Natural killer cell (primary cell): ENCODE measurements around the gene RPN2. TPM values are rescaled to one million over a fixed set of nuclear protein-coding genes. Genes with fewer than 3 reads are reported as not detected.

Experiments
- ATAC-seq, 3 donors: fragments of 150-1000 bp in 2 of 3; fragments of 200-7000 bp in 1 of 3; cut with Tn5 transposase; 1 replicate in 1 of 3; 2 replicates in 2 of 3; pipeline ENCODE4 v1.10.0; 2021; ENCODE audit warnings: mild to moderate bottlenecking in 2 of 3, moderate library complexity in 2 of 3
- DNase-seq, 2 donors: peaks; one replicate each; pipeline versions ENCODE4 v3.0.0 to v3.0.0-alpha.2; 2013 to 2021; ENCODE audit warnings: mixed read lengths in 1 of 2
- H3K27ac ChIP-seq: one replicate; pipeline ENCODE4 v1.5.1; 2013; ENCODE audit warnings: mild to moderate bottlenecking, low read length
- H3K27me3 ChIP-seq: one replicate; pipeline ENCODE4 v1.6.1; 2013; ENCODE audit warnings: low read length; ENCODE audit not compliant: control insufficient read depth, insufficient read depth
- H3K36me3 ChIP-seq: one replicate; pipeline ENCODE4 v1.6.1; 2013; ENCODE audit warnings: low read length; ENCODE audit not compliant: control insufficient read depth, insufficient read depth
- H3K4me1 ChIP-seq: one replicate; pipeline ENCODE4 v1.6.1; 2013; ENCODE audit warnings: low read length; ENCODE audit not compliant: control insufficient read depth, insufficient read depth
- H3K4me3 ChIP-seq: one replicate; pipeline ENCODE4 v1.5.1; 2013; ENCODE audit warnings: low read length
- H3K9me3 ChIP-seq: one replicate; pipeline ENCODE4 v1.6.1; 2013; ENCODE audit warnings: low read length; ENCODE audit not compliant: control insufficient read depth, insufficient read depth
- H3K27ac Mint-ChIP-seq, 2 donors: one replicate each; pipeline ENCODE4 v1.8.0; 2022; ENCODE audit warnings: mild to moderate bottlenecking in 2 of 2, mixed read lengths in 2 of 2, moderate library complexity in 1 of 2
- H3K27me3 Mint-ChIP-seq, 2 donors: one replicate each; pipeline ENCODE4 v1.8.0; 2022; ENCODE audit warnings: low read depth in 2 of 2, mixed read lengths in 2 of 2
- H3K36me3 Mint-ChIP-seq: one replicate; pipeline ENCODE4 v1.8.0; 2022; ENCODE audit warnings: mixed read lengths
- H3K4me1 Mint-ChIP-seq, 2 donors: one replicate each; pipeline ENCODE4 v1.8.0; 2022; ENCODE audit warnings: mixed read lengths in 2 of 2
- H3K4me3 Mint-ChIP-seq: one replicate; pipeline ENCODE4 v1.8.0; 2022; ENCODE audit warnings: mild to moderate bottlenecking, moderate library complexity, mixed read lengths
- H3K9me3 Mint-ChIP-seq, 2 donors: one replicate each; pipeline ENCODE4 v1.8.0; 2022; ENCODE audit warnings: mixed read lengths in 2 of 2
- WGBS: methylation state at CpG from one replicate; pipeline ENCODE4 v1.1.7; 2013; ENCODE audit warnings: missing lambda C conversion rate; ENCODE audit not compliant: insufficient coverage; 5-methylcytosine and 5-hydroxymethylcytosine counted together
- intact Hi-C: fragments of 100-400 bp; cut with micrococcal nuclease; formaldehyde crosslinking; loops from one replicate; pipeline ENCODE4 v1.14.2; 2022
- total RNA-seq, 4 donors: library from RNA; stranded (reverse); fragments of 120-200 nt in 1 of 4; gene quantifications; one replicate each; pipeline versions ENCODE4 v1.2.3 to v1.2.4, GENCODE V29; 2013 to 2022
- TF ChIP-seq, protein P1 (sequence below): fragments of 200-600 bp; IDR thresholded peaks from one replicate; pipeline ENCODE4 v1.8.0; 2022; ENCODE audit warnings: antibody characterized with exemption

The RPN2 gene
- total RNA-seq, 3 donors from 2014 or later (not counting 1 experiment from before 2014, with no cell fraction given) = 124 to 136 (median 125) TPM

DNA sequence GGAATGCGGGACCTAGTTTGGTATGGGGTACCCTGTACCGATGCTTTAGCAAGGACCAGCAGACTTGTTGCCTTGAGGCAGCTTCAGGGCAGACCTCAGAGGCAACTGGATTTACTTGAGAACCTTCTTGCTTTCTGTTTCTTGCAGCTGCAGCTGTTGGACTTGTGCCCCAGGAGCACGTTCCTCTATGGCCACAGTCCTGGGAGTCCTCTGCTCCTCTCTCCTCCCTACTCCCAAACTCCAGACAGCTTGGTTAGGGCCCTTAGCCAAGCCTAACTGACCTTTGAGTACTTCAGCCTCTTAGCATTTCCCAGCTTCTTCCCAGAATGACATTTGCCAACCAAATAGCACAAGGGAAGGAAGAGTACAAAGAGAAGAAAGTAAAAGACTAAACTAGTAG, 47.8 kb downstream of the RPN2 start:
- Mint-ChIP-seq H3K9me3 (no peaks in the 10 kb centered on the region), H3K36me3 (peaks cover 51% of the 10 kb centered on the region), H3K27ac (no peak overlapping the region), H3K27me3 (no peaks in the 10 kb centered on the region), H3K4me3 (no peak overlapping the region), H3K4me1 (peaks cover 6 to 7% of the 10 kb centered on the region in 2 donors)
- Histone ChIP-seq H3K4me3 (no peak overlapping the region), H3K27ac (no peak overlapping the region), H3K4me1 (no peaks in the 10 kb centered on the region), H3K27me3 (no peaks in the 10 kb centered on the region), H3K36me3 (peaks cover 91% of the 10 kb centered on the region), H3K9me3 (no peaks in the 10 kb centered on the region)
- TF ChIP-seq, protein P1, sequence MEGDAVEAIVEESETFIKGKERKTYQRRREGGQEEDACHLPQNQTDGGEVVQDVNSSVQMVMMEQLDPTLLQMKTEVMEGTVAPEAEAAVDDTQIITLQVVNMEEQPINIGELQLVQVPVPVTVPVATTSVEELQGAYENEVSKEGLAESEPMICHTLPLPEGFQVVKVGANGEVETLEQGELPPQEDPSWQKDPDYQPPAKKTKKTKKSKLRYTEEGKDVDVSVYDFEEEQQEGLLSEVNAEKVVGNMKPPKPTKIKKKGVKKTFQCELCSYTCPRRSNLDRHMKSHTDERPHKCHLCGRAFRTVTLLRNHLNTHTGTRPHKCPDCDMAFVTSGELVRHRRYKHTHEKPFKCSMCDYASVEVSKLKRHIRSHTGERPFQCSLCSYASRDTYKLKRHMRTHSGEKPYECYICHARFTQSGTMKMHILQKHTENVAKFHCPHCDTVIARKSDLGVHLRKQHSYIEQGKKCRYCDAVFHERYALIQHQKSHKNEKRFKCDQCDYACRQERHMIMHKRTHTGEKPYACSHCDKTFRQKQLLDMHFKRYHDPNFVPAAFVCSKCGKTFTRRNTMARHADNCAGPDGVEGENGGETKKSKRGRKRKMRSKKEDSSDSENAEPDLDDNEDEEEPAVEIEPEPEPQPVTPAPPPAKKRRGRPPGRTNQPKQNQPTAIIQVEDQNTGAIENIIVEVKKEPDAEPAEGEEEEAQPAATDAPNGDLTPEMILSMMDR = no peak
- intact Hi-C loops = no loop called here
- 99% methylated on average over 3 of the region's 3 CpGs for WGBS
- ATAC-seq = no peak
- no peak for DNase-seq

DNA sequence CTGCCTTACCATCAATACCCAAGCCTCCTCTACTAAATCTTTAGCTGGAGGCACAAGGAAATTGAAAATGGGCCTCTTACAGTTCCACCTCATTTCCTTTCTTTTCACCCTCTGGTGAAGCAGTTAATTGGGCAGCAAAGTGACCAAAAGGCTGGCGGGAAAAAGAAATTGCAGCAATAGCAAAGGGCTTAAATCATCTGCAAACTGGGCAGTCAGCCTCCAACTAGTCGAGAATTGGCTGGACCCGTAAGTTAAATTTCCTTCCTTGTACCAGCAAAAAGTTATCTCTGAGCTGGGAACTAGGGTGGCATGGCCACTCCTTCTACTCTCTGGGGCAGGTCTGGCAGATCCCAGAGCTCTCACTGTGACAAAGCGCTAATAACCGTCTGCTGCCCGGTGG, 49.0 kb downstream of the RPN2 start:
- Mint-ChIP-seq H3K9me3 (no peaks in the 10 kb centered on the region), H3K36me3 (peaks cover 61% of the 10 kb centered on the region)
- no peak for ATAC-seq

DNA sequence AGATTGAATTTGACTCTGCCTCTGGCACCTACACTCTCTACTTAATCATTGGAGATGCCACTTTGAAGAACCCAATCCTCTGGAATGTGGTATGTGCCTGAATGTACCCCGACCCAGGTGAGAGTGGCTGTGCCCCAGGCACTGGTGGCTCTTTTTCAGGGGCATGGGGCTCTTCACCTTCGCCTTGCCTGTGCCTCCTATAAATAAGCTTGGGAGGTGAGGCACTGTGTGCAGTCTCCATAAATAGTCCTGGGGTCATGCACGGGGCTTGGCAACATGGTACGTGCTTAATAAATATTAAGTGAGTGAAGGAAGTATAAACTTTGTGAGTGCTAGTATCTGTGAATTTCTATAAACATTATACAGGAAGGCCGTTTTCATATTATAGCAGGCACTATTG, 49.5 kb downstream of the RPN2 start:
- Mint-ChIP-seq H3K4me3 (no peak overlapping the region), H3K27me3 (no peaks in the 10 kb centered on the region), H3K27ac (peak overlapping the region in 1 of 2 donors; percentile 9), H3K36me3 (peaks cover 57% of the 10 kb centered on the region), H3K4me1 (peaks cover 6 to 7% of the 10 kb centered on the region in 2 donors), H3K9me3 (no peaks in the 10 kb centered on the region)
- no peaks in the 10 kb centered on the region for H3K9me3 ChIP-seq
- DNase-seq (no peak), ATAC-seq (no peak)
- no peak overlapping the region for H3K27ac ChIP-seq
- H3K4me1 ChIP-seq = no peaks in the 10 kb centered on the region
- H3K36me3 ChIP-seq = peaks cover 95% of the 10 kb centered on the region
- intact Hi-C loops = no loop called here
- no peak overlapping the region for H3K4me3 ChIP-seq
- WGBS = 98% methylated on average over 4 of the region's 5 CpGs
- no peaks in the 10 kb centered on the region for H3K27me3 ChIP-seq
- TF ChIP-seq, protein P1 = no peak

More for the DNA sequence above, 49.0 kb downstream of the RPN2 start:
- Mint-ChIP-seq H3K4me3 (no peak overlapping the region), H3K4me1 (peaks cover 6 to 7% of the 10 kb centered on the region in 2 donors), H3K27me3 (no peaks in the 10 kb centered on the region), H3K27ac (no peak overlapping the region)
- Histone ChIP-seq H3K4me1 (no peaks in the 10 kb centered on the region), H3K27ac (no peak overlapping the region), H3K4me3 (no peak overlapping the region), H3K9me3 (no peaks in the 10 kb centered on the region), H3K36me3 (peaks cover 94% of the 10 kb centered on the region), H3K27me3 (no peaks in the 10 kb centered on the region)
- intact Hi-C loops = no loop called here
- DNase-seq = no peak
- TF ChIP-seq, protein P1 = no peak
- WGBS = 97% methylated on average over 6 of the region's 6 CpGs

DNA sequence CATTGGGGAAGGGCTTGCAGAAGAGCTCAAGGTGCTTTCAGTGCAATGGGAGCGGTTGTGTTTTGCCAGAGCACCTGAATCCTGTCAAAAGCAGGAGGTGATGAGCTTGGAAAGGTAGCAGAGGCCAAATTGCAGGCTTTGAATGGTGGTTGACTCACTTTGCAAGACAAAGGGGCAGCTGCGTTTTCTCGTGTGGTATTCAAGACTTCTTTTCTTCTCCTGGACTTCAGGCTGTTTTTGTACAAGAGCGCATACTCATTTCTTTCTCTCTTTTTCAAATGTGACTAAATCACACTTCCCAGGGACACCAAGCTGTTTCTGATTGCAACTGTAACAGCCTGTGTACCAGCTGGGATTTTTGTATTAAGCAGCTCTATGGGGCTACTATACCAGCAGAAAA, 50.2 kb downstream of the RPN2 start:
- Mint-ChIP-seq H3K9me3 (no peaks in the 10 kb centered on the region), H3K36me3 (peaks cover 58% of the 10 kb centered on the region), H3K4me3 (no peak overlapping the region), H3K27ac (peak overlapping the region in 1 of 2 donors; percentile 9), H3K27me3 (no peaks in the 10 kb centered on the region), H3K4me1 (peaks cover 6 to 7% of the 10 kb centered on the region in 2 donors)
- Histone ChIP-seq H3K9me3 (no peaks in the 10 kb centered on the region), H3K4me3 (no peak overlapping the region), H3K4me1 (no peaks in the 10 kb centered on the region), H3K27ac (no peak overlapping the region), H3K27me3 (no peaks in the 10 kb centered on the region), H3K36me3 (peaks cover 95% of the 10 kb centered on the region)
- no peak for ATAC-seq
- intact Hi-C loops = no loop called here
- WGBS = 97% methylated on average over 4 of the region's 4 CpGs
- no peak for DNase-seq
- TF ChIP-seq, protein P1 = no peak
